ENCODE measurements around the gene WDR64. TPM values are rescaled to one million over a fixed set of nuclear protein-coding genes. Genes with fewer than 3 reads are reported as not detected.

WDR64 gene
- total RNA-seq, 1 donor from 2014 or later, result not detected

- Histone ChIP-seq H3K36me3 (no peaks in the 10 kb centered on the region), H3K9me3 (no peaks in the 10 kb centered on the region), H3K27ac (peak within 1 kb of the TSS; percentile 98), H3K27me3 (no peaks in the 10 kb centered on the region), H3K4me3 (peak within 1 kb of the TSS; percentile 70 to 86), H3K4me1 (peaks cover 13% of the 10 kb centered on the region)
- intact Hi-C loops (cut with DNase I), result loop anchor here (10.0 kb wide), 1 partner anchor 233 kb away; no protein-coding TSS in a partner anchor
- DNase-seq (ENCODE audit: extremely low spot score in 2 of 2), result peak in 1 of 2 donors; percentile 89
- TF ChIP-seq POLR2A (IDR thresholded peaks at IDR 0.05), result no peak
- peak; percentile 79 to 91 for TF ChIP-seq POLR2AphosphoS5 (IDR thresholded peaks at IDR 0.05; ENCODE audit: insufficient read depth in 1 of 2, low read depth in 1 of 2)
- peak in 2 of 3 experiments; percentile 15 to 39 for TF ChIP-seq CTCF (IDR thresholded peaks at IDR 0.05)
Observed at GRCh38 chr1:241847796-241848685, 196.0 kb downstream of the WDR64 start, which contains the start of gene EXO1. Gene EXO1 (plus strand): TSS chr1:241848204. CDS start chr1:241850426, 2,222 bp downstream.

GRCh38 chr1:241848686-241849344, 196.7 kb downstream of the WDR64 start:
- Histone ChIP-seq H3K36me3 (no peaks in the 10 kb centered on the region), H3K9me3 (no peaks in the 10 kb centered on the region), H3K27ac (no peak overlapping the region), H3K4me3 (peak overlapping the region in 1 of 2 donors; percentile 70), H3K4me1 (peaks cover 13% of the 10 kb centered on the region), H3K27me3 (no peaks in the 10 kb centered on the region)
- TF ChIP-seq POLR2AphosphoS5 (IDR thresholded peaks at IDR 0.05; ENCODE audit: insufficient read depth in 1 of 2, low read depth in 1 of 2) (no peak), CTCF (IDR thresholded peaks at IDR 0.05) (no peak), POLR2A (IDR thresholded peaks at IDR 0.05) (no peak)
- no peak for DNase-seq (ENCODE audit: extremely low spot score in 2 of 2)
- intact Hi-C loops (cut with DNase I), result loop anchor here (10.0 kb wide), 1 partner anchor 234 kb away; no protein-coding TSS in a partner anchor

- no peaks in the 10 kb centered on the region for H3K27me3 ChIP-seq
- intact Hi-C loops (cut with DNase I), result loop anchor here (10.0 kb wide), 1 partner anchor 235 kb away; no protein-coding TSS in a partner anchor
- TF ChIP-seq CTCF (IDR thresholded peaks at IDR 0.05) (no peak), POLR2A (IDR thresholded peaks at IDR 0.05) (no peak), POLR2AphosphoS5 (IDR thresholded peaks at IDR 0.05; ENCODE audit: insufficient read depth in 1 of 2, low read depth in 1 of 2) (no peak)
- H3K4me1 ChIP-seq, result peaks cover 13% of the 10 kb centered on the region
- H3K36me3 ChIP-seq, result no peaks in the 10 kb centered on the region
- no peak overlapping the region for H3K4me3 ChIP-seq
- no peak for DNase-seq (ENCODE audit: extremely low spot score in 2 of 2)
- H3K9me3 ChIP-seq, result no peaks in the 10 kb centered on the region
- no peak overlapping the region for H3K27ac ChIP-seq
Observed at GRCh38 chr1:241849345-241849695, 197.2 kb downstream of the WDR64 start.

Other genes starting within 250 kb of the WDR64 start
- gene FH, start 132.5 kb upstream of the WDR64 start, total RNA-seq, result 33.6 TPM
- gene KMO, start 119.9 kb upstream of the WDR64 start, total RNA-seq, result 4.7 TPM
- gene CHML, start 11.9 kb upstream of the WDR64 start, total RNA-seq, result 11.3 TPM
- 15.5 TPM for gene OPN3, start 11.9 kb upstream of the WDR64 start, total RNA-seq
- 10.6 TPM for gene EXO1, start 195.9 kb downstream of the WDR64 start, total RNA-seq